Panc1 (cell line): ENCODE measurements around the gene B3GLCT. TPM values are rescaled to one million over a fixed set of nuclear protein-coding genes. Genes with fewer than 3 reads are reported as not detected.

Experiments
- ATAC-seq: fragments of 200-7000 bp; cut with Tn5 transposase; 2 replicates; pipeline ENCODE4 v1.9.1; 2020; ENCODE audit warnings: mild to moderate bottlenecking, moderate library complexity
- BruUV-seq: library from RNA; stranded (reverse); fragments of 400-500 nt; replicated peaks from 2 replicates; lab custom pipeline; 2021; lab: Mats Ljungman, UMichigan
- CTCF ChIA-PET: fragments of 300-600 bp; sonication (Branson Sonifier 250); formaldehyde crosslinking; loops from one replicate; lab custom pipeline; 2022; ENCODE audit warnings: antibody characterized with exemption; lab: Charles Lee
- POLR2A ChIA-PET: fragments of 300-600 bp; sonication (Branson Sonifier 250); formaldehyde crosslinking; loops from one replicate; lab custom pipeline; 2022; ENCODE audit warnings: antibody characterized with exemption; lab: Charles Lee
- DNase-seq: peaks from one replicate; pipeline ENCODE4 v3.0.0-alpha.2; 2010; ENCODE audit warnings: low read depth, low spot score
- H3K27ac ChIP-seq: 2 replicates; pipeline ENCODE4 v1.5.1; 2011; ENCODE audit warnings: mild to moderate bottlenecking, low read length, inconsistent platforms
- H3K27me3 ChIP-seq: fragments of 200-500 bp; sonication (Bioruptor generic); 2 replicates; pipeline ENCODE4 v1.6.0; 2014; ENCODE audit warnings: low read length, inconsistent platforms; ENCODE audit not compliant: control insufficient read depth, insufficient read depth
- H3K36me3 ChIP-seq: fragments of 200-500 bp; sonication (Bioruptor generic); 2 replicates; pipeline ENCODE4 v1.5.1; 2014; ENCODE audit warnings: inconsistent platforms, mild to moderate bottlenecking, low read length, moderate library complexity; ENCODE audit not compliant: control insufficient read depth, insufficient read depth
- H3K4me1 ChIP-seq: 2 replicates; pipeline ENCODE4 v1.5.1; 2011; ENCODE audit warnings: inconsistent platforms, mild to moderate bottlenecking, low read length, moderate library complexity; ENCODE audit not compliant: control insufficient read depth, insufficient read depth
- H3K4me3 ChIP-seq, 2 experiments: 2 replicates each; pipeline ENCODE4 v1.5.1; 2011 to 2012; ENCODE audit warnings: low read depth in 2 of 2, low read length in 2 of 2, mild to moderate bottlenecking in 2 of 2, inconsistent platforms in 1 of 2, moderate library complexity in 1 of 2
- H3K9me3 ChIP-seq: fragments of 200-500 bp; sonication (Bioruptor generic); 2 replicates; pipeline ENCODE4 v1.5.1; 2014; ENCODE audit warnings: low read depth, mild to moderate bottlenecking, inconsistent platforms, low read length, moderate library complexity; ENCODE audit not compliant: control insufficient read depth, insufficient read depth
- CTCF ChIP-seq: fragments of 450-650 bp; IDR thresholded peaks from 2 replicates; pipeline ENCODE4 v1.5.1; 2017; ENCODE audit warnings: mild to moderate bottlenecking
- POLR2AphosphoS5 ChIP-seq: IDR thresholded peaks from 2 replicates; pipeline ENCODE4 v1.6.1; 2012; ENCODE audit warnings: mild to moderate bottlenecking, low read depth, low read length, moderate library complexity
- REST ChIP-seq, 2 experiments: IDR thresholded peaks; 2 replicates each; pipeline ENCODE4 v1.6.1; 2011 to 2012; ENCODE audit warnings: low read depth in 2 of 2, control low read depth in 1 of 2, low read length in 1 of 2, mild to moderate bottlenecking in 1 of 2, moderate library complexity in 1 of 2; ENCODE audit not compliant: insufficient read depth in 1 of 2
- SIN3A ChIP-seq: IDR thresholded peaks from 2 replicates; pipeline ENCODE4 v1.6.1; 2012; ENCODE audit warnings: low read depth, mild to moderate bottlenecking, low read length, moderate library complexity, borderline replicate concordance; ENCODE audit not compliant: insufficient read depth
- TCF7L2 ChIP-seq: IDR thresholded peaks from 2 replicates; pipeline ENCODE4 v1.6.1; 2011; ENCODE audit warnings: mild to moderate bottlenecking, low read depth, low read length, inconsistent platforms
- in situ Hi-C: cut with HindIII; loops from 2 replicates; pipeline ENCODE4 v1.10.0; 2016; ENCODE audit warnings: low sequenced_read_pairs, low pct_unique_long_range_greater_than_20kb
- intact Hi-C: fragments of 100-400 bp; cut with micrococcal nuclease; formaldehyde crosslinking; loops from one replicate; pipeline ENCODE4 v1.10.0; 2022; ENCODE audit not compliant: unreplicated experiment
- total RNA-seq: library from RNA; stranded (reverse); gene quantifications from one replicate; pipeline ENCODE4 v1.2.1, GENCODE V29; 2021; ENCODE audit not compliant: unreplicated experiment

B3GLCT gene
- total RNA-seq, 1 experiment from 2014 or later, result 16.5 TPM

GRCh38 chr13:31198519-31198918 is 1.3 kb upstream of the B3GLCT start:
- POLR2A ChIA-PET, result no interaction called here
- Histone ChIP-seq H3K9me3 (no peaks in the 10 kb centered on the region), H3K36me3 (no peaks in the 10 kb centered on the region), H3K4me3 (no peak overlapping the region), H3K4me1 (peaks cover 11% of the 10 kb centered on the region), H3K27ac (no peak overlapping the region), H3K27me3 (no peaks in the 10 kb centered on the region)
- DNase-seq (no peak), ATAC-seq (no peak)
- in situ Hi-C loops (no loop called here), intact Hi-C loops (no loop called here)
- TF ChIP-seq SIN3A, result no peak
- no peak for TF ChIP-seq CTCF
- TF ChIP-seq TCF7L2, result no peak
- no peak for TF ChIP-seq POLR2AphosphoS5
- TF ChIP-seq REST (IDR thresholded peaks at IDR 0.05; ENCODE audit: insufficient read depth in 1 of 2, low read depth in 2 of 2, low read length in 1 of 2), result no peak
- CTCF ChIA-PET, result no interaction called here
- no TSS peak for BruUV-seq

- POLR2A ChIA-PET, result no interaction called here
- no peak for DNase-seq
- in situ Hi-C loops (no loop called here), intact Hi-C loops (no loop called here)
- H3K4me1 ChIP-seq, result peaks cover 13% of the 10 kb centered on the region
- peak overlapping the region; percentile 77 for H3K27ac ChIP-seq
- CTCF ChIA-PET, result interaction anchor here (0.6 to 0.7 kb wide), 2 partner anchors 30 to 859 kb away, joined by 3 read pairs; no protein-coding TSS in a partner anchor
- ATAC-seq, result no peak; the same call in 1 of the 2 replicates
- TF ChIP-seq CTCF, result no peak
- no peak for TF ChIP-seq REST (IDR thresholded peaks at IDR 0.05; ENCODE audit: insufficient read depth in 1 of 2, low read depth in 2 of 2, low read length in 1 of 2)
- no peak for TF ChIP-seq SIN3A
- TF ChIP-seq POLR2AphosphoS5, result no peak
- no peak for TF ChIP-seq TCF7L2
- BruUV-seq, result no TSS peak
- H3K9me3 ChIP-seq, result no peaks in the 10 kb centered on the region
- H3K4me3 ChIP-seq, result peak overlapping the region; percentile 59 to 64
- no peaks in the 10 kb centered on the region for H3K27me3 ChIP-seq
- no peaks in the 10 kb centered on the region for H3K36me3 ChIP-seq
Measured at GRCh38 chr13:31199527-31199848, 287 bp upstream of the B3GLCT start.
